Activated T-helper 1 cell treated with anti-CD3 and anti-CD28 coated beads, Interleukin-2, amount 50 U/mL, for 16 hours (primary cell): ENCODE measurements around the gene TM4SF4.
"Not testable (repeated sequence)": the region's sequence is repeated elsewhere in the genome, so short reads cannot be mapped to it uniquely, and the experiment has no call there.

Experiments used
- DNase-seq, 2 donors: peaks; one replicate each; pipeline ENCODE4 v3.0.0-alpha.2; 2020; ENCODE audit warnings: low read depth in 1 of 2, low spot score in 1 of 2

TM4SF4 gene, protein sequence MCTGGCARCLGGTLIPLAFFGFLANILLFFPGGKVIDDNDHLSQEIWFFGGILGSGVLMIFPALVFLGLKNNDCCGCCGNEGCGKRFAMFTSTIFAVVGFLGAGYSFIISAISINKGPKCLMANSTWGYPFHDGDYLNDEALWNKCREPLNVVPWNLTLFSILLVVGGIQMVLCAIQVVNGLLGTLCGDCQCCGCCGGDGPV

DNA sequence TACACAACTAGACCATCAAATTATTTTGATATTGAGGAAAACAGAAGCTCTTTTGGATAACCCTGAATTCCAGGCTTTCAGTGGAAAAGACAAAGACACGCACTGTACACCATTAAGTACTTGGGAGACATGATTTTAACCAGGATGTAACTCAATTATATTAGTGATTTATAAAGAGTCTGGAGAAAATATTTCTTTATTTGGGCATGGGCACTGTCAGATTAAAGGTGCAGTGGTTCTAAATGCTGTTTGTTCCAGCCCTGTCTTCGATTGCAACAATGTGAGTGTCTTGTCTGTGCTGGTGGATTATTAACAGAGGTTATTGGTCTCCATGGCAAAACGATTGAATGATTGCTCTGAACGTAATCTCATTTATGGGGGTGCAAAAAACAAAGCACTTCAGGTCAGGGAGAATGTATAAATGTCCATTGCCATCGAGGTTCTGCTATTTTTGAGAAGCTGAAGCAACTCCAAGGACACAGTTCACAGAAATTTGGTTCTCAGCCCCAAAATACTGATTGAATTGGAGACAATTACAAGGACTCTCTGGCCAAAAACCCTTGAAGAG lies at the start of gene TM4SF4:
Gene TM4SF4, plus strand, starts transcription at position 448 of the 568 bp plus-strand sequence. CDS start 181 bp downstream, outside the sequence.
- DNase-seq: no peak

DNA sequence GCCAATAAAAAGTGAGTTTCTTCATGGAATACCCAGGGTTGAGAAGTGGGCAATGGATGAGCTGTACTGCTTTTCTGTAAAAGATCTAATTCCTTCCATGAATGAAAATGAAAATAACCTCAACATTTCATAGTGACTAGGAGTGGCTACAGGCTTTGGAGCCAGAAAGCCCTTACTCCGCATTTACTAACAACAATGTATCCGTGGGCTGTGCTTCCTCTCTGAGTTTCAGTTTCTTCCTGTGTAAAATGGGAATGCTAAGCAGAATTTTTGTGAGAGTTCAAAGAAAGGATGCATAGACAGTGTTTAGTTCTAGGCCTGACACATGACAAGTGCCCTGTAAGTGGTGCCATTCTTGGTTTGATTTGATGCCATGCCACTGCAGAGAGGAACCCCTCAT lies 49.6 kb upstream of the TM4SF4 start:
- DNase-seq: no peak

DNA sequence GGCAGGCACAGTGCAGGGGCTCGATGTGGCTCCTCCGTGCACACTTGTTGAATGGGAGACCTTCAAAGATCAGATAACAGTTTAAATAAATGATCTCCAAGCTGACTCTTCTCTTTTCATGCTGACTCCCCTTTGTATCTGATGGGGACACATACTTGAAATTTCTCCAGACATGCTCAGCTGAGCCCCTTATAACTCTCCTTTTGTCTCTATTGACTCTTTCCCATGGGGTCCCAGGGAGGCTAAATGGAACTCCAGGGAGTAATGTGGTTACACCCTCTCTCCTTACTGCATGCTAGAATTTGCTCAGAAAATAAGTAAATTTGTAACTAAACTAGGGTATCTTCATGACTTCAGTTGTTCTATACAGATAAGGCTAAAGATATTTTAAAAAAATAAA lies 48.2 kb upstream of the TM4SF4 start:
- no peak for DNase-seq

DNA sequence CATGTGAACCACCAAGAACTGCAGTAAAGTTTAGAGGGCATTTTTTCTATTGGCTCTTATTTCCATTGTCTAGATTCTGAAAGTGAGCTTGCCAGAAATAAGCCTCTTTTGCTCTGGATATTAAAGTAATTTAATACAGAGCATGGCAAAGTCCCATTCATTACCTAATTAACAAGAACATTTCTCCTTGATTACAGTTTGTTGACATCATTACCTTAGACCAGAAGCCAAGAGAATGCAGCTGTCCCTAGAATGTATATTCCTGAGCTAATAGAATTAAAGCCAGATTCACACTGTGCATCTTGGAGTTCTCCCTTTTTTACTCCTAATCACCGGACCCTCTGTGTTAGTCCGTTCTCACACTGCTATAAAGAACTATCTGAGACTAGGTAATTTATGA lies 46.4 kb upstream of the TM4SF4 start:
- no peak for DNase-seq

DNA sequence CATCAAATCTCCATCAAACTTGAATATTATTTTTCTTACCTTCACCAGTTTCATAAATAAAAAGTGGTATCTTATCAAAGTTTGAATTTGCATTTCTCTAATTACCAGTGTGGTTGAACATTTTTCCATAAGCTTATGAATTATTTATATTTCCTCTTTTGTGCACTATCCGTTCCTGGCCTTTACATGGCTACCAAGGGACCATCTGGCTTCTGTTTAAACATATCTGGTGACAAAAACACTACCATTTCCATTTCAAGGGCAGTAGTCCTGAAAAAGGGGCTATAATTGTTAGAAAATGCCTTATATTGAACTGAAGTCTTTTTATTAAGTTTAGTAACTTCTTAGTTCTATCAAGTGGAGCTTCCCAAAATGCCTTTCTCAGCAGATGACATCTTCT lies 44.3 kb upstream of the TM4SF4 start:
- no peak for DNase-seq

DNA sequence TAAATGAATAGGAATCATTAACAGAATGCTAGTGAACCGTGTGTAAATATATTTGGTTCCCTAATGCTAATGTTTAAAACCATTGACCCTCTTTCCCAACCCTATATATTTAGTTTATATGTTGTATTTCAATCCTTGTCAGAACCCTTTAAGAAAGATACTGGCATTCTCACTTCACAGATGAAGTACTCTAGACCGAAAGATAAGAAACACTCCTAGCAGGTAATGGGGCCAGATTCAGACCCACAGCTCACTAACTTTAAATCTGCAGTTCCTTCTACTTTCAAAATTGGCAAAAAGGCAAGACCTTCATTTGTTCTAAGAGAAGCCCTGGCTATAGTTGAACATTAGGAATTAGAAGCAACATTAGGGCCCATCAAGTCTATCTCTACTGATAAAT lies 42.3 kb upstream of the TM4SF4 start:
- no peak for DNase-seq

DNA sequence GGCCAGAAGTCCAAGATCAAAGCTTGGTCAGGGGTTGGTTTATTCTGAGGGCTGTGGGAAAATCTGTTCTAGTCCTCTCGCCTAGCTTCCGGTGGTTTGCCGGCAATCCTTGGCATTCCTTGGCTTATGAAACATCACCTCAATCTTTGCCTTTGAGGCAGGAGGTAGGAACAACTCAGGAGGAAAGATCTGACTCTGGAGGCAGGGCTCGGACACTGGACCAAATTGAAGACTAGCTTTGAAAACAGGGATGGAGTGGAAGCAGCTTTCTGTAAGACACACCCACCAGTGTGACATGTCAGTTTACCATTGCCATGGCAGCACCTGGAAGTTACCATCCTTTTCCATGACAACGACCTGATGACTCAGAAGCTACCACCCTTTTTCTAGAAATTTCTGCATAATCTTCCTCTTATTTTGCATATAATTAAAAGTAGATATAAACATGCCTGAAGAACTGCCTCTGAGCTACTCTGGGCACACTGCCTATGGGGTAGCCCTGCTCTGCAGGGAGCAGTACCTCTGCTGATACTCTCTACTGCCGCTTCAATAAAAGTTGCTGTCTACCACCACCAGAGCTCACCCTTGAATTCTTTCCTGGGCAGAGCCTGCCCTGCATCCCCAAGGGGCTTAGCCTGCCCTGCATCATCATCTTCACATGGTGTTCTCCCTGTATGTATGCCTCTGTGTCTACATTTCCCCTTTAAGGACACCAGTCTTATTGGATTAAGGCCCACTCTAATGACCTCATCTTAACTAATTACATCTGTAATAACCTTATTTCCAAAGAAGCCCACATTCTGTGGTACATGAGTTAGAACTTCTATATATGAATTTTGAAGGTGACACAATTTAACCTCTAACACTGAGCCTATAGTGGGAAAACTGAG lies 38.3 kb upstream of the TM4SF4 start:
- DNase-seq: no peak

DNA sequence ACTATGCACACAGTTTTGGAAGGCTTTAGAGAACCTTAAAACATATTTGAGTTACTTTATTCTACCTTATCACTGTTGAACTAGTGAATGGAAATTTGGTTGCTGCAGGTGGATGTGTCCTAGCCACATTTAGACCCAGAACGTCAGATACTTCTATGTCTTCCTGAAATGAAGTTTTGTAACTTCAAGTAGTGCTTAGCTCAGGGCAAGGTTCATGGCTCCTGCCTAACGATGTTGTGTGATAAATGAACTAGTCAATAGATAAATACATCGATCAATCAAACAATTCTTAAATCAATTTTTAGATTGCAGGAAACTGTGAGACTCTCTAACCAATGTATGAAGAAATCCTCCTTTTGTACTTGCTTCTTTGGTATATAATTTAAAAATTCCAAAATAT lies 37.2 kb upstream of the TM4SF4 start:
- DNase-seq: no peak

DNA sequence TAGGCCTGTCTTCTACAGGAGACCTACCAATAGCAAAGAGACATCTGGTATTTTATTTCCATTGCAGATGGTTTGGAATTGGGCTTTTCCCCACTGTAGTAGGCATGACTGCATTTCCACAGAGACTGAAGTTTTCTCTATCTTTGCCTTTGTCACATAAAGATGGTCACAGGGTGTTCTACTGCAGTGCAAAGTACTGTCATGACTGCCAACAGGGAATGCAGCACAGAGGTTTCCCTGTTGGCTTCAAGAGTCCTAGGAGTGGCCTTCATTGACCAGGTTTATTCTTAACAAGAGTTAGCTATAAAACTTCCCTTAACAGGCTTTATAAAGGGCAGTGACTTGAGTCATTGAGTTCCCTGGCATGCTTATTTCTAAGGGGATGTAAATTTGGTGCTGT lies 36.8 kb upstream of the TM4SF4 start:
- DNase-seq: no peak

DNA sequence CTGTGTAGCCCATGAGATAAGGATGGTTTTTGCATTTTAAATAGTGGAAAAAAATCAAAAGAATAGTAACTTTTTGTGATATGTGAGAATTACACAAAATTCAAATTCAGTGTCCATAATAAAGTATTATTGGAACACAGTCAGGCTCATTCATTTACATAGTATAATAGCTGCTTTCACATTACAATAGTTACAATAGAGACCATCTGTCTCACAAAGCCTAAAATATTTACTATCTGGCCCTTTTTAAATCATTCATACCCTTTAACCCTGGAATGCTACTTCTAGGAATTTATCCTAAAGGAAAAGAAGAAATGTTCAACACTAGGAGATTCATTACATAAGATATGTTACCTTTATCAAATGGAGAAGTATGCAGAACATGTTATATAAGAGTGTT lies 35.5 kb upstream of the TM4SF4 start:
- DNase-seq: no peak

DNA sequence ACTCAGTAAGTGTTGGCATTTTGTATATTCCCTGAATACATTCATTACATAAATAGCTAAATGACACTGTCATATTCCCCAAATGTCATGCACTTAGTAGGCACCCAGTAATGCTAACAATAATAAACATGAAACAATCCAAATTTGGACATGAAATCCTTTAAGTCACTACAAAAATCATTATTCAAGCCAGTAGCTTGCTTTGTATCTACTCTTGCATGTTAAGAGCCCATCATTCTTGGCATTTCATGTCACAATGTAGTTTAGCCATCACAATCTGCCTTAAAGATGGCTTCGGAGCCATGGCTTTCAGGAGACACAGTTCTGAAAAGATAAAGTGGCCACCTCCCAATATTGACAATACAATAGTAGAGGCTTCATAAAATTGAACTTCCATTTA lies 32.9 kb upstream of the TM4SF4 start:
- no peak for DNase-seq

DNA sequence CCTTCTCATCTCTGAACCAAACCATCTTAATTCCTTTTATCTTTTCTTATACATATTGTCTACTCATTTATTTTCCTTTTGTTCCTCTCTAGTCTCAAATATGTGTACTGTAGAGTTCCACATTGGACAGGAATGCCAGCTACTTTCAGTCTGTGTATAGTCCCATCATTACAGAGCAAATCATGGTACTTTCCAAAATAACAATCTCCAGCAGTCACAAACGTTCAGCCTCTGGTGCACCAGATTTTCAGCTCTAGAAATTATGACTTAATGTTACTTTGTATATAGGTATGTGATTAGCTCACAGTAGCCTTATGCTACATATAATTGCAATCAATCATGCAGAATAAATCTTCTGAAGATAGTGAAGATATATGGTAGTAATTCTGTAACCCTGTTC lies 32.5 kb upstream of the TM4SF4 start:
- no peak for DNase-seq

DNA sequence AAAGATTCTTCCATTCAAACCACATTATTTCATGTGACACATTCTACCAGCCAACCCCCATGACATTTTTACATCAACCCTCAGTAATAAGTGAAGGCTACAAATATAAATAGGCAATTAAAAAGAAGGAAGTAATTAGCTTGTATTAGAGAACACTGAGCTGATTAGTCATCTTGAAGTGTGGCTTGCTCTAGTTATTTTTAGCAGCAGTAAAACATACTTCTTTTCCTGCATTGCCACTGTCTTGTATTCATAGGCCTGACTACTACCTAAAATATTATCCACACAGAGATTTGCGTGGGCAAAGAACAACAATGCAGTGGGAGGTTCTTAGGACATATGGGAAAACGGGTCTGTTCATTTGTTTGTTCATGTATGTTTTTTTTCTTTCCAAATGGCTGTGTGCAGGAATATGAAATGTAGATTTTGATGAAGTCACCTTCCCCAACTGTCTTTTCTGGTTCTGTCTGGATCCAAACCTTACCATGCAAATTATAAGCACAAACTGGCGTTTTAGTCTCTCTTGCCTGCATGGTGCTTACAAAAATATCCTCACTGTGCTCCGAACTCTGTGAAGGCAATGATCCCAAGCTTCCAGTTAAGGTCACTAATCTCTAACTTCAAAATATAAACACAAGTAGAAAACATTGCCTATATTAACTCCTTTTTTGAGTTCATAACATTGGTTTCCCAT lies 31.5 kb upstream of the TM4SF4 start:
- no peak for DNase-seq

DNA sequence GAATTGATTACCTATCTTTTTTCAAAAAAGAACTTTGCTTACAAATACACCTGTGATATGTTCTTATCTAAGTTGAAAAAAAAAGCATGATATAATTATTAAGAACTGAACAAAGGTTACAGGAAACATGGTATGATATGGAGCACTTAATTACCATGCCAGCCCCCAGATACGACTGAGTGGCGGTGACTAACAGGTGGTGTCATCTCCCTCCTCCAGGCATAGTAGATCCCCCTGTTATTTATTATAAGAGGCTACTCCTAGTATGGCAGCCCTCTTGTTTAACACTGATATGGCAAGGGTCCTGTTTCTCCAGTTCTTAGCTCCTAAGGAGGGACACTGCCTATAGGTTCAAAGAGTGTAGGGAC lies 31.0 kb upstream of the TM4SF4 start:
- DNase-seq: no peak

DNA sequence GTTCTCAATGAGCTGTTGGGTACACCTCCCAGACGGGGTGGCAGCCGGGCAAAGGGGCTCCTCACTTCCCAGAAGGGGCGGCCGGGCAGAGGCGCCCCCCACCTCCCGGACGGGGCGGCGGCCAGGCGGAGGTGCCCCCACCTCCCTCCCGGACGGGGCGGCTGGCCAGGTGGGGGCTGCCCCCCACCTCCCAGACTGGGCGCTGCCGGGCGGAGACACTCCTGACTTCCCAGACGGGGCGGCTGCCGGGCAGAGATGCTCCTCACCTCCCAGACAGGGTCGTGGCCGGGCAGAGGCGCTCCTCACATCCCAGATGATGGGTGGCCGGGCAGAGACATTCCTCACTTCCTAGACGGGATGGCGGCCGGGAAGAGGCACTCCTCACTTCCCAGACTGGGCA lies 29.6 kb upstream of the TM4SF4 start:
- not testable (repeated sequence) for DNase-seq

DNA sequence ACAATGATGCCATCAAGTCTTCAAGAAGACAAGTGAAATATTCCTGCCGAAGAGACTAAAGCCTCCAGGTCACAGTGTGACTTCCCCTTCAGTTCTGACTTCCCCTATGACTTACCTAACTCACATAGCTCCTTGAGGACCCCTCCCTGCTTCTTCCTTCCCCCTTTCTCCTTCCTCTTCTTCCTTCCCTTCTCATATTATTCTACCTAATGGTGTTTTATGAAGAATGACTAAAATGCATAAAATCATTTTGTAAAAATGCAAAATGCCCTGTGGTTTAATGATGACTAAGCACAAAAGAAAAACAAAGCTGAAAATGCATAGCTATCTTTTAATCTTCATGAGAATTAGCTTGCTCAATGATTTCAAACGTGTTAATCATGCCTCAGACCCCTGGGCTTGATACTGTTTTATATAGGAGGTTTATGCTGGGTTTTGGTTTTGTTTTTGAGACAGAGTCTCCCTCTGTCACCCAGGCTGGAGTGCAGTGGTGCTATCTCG lies 26.1 kb upstream of the TM4SF4 start:
- DNase-seq: no peak

DNA sequence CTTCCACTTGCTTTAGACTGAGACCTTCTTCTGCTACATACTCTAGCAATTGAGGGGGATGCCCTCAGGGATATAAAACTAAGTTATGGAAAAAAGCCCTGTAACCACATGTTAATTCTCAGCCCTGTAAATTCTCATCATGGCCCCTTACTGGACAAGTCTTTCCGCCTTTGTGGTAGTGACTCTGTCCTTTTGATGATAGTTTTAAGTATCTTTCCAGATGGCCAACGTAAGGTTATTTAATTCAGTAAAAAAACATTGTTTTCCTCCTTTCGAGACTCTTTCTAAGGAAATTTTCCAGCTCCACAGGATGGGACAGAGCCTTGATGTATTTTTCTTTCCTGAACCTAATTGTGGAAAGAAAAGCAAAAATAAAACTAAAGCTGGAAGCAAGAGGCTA lies 25.3 kb upstream of the TM4SF4 start:
- no peak for DNase-seq

DNA sequence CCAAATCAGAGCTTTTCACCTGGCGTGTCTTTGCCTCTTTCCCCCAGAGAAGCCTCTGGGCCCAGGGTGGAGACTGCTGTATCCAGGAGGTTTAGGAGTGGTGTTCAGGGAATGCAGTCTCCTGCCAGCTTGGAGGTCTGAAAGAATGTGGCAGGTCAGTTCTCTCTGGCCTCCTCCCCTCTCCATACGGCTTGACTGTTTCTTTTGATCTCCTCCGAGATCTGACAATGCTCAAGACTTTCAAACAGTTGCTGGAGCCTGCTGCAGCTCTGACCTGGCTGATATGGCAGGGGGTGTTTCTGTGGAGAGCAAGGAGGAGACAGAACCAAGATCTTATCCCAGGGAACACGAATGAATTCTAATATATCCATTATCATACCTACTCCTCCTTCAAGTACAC lies 24.7 kb upstream of the TM4SF4 start:
- DNase-seq: no peak

DNA sequence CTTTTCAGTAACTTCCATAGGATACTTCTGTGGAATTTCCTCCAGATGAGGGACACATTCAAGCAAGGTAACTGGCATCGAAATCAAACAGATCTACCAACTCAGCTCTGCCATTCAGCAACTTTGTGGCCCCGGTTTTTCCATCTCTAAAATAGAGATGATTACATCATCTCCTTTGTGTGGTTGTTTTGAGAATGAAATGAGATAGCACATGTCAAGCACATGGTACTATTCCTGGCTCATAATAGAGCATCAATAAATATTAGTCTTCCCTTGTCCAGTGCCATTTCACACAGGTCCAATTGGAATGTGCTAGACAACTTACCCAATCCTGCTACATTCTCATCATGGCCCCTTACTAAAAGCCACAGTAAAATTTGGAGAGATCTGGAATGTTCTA lies 24.2 kb upstream of the TM4SF4 start:
- no peak for DNase-seq

DNA sequence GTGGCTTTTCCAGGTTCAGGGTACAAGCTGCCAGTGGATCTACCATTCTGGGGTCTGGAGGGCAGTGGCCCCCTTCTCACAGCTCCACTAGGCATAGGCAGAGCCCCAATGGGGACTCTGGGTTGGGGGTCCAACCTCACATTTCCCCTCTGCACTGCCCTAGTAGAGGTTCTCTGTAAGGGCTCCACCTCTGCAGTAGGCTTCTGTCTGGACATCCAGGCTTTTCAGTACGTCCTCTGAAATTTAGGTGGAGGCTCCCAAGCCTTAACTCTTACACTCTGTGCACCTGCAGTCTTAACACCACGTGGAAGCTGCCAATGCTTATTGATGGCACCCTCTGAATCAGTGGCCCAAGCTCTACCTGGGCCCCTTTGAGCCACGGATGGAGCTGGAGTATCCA lies 22.5 kb upstream of the TM4SF4 start:
- DNase-seq: no peak

DNA sequence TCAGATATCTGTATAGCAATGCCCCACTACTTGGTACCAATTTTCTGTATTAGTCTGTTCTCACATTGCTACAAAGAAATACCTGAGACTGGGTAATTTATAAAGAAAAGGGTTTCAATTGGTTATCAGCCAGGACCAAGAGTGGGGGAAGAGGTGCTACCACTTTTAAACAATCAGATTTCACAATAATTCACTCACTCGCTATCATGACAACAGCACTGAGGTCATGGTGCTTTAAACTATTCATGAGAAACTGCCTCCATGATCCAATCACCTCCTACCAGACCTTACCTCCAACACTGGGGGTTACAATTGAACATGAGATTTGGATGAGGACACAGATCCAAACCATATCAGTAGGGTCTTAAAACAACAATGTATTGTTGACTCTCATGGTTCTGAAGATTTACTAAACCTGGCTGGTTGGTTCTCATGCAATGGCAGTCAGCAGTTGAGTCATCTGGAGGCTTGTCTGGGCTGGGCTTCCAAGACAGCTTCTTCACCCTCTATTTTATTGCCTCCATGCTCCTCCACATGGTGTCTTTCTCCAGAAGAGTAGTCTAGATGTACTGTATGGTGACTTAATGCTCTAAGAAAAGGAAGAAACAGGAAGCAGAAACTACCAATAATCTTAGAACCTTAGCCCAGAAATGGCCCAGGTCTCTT lies 21.2 kb upstream of the TM4SF4 start:
- DNase-seq: no peak
